MG63 (cell line): Measurements from ENCODE around the gene CLSTN1. TPM values are rescaled to one million over a fixed set of nuclear protein-coding genes. Genes with fewer than 3 reads are reported as not detected.
A peak's percentile ranks its signal among the peaks of the same experiment; 100 is the strongest.

Experiments used
- DNase-seq: peaks from one replicate; pipeline ENCODE4 v3.0.0-alpha.2; 2020
- H3K27me3 ChIP-seq: fragments of 250-450 bp; sonication (Bioruptor Pico); 2 replicates; pipeline ENCODE4 v1.5.1; 2020; ENCODE audit warnings: mild to moderate bottlenecking, moderate library complexity
- H3K36me3 ChIP-seq: fragments of 250-450 bp; sonication (Bioruptor Pico); 2 replicates; pipeline ENCODE4 v1.5.1; 2020; ENCODE audit warnings: mild to moderate bottlenecking, moderate library complexity
- H3K4me3 ChIP-seq: fragments of 250-450 bp; sonication (Bioruptor Pico); 2 replicates; pipeline ENCODE4 v1.5.1; 2020; ENCODE audit warnings: mild to moderate bottlenecking, moderate library complexity
- H3K9me3 ChIP-seq: fragments of 250-450 bp; sonication (Bioruptor Pico); 2 replicates; pipeline ENCODE4 v1.5.1; 2020; ENCODE audit warnings: mild to moderate bottlenecking, moderate library complexity
- total RNA-seq: library from RNA; depleted of rRNA; stranded (reverse); fragments of >200 nt; shearing (Covaris generic); gene quantifications from 2 replicates; pipeline ENCODE4 v1.2.3, GENCODE V29; 2014; ENCODE audit warnings: low replicate concordance

Gene CLSTN1
- total RNA-seq, 1 experiment from 2014 or later: 43.6 TPM

DNA sequence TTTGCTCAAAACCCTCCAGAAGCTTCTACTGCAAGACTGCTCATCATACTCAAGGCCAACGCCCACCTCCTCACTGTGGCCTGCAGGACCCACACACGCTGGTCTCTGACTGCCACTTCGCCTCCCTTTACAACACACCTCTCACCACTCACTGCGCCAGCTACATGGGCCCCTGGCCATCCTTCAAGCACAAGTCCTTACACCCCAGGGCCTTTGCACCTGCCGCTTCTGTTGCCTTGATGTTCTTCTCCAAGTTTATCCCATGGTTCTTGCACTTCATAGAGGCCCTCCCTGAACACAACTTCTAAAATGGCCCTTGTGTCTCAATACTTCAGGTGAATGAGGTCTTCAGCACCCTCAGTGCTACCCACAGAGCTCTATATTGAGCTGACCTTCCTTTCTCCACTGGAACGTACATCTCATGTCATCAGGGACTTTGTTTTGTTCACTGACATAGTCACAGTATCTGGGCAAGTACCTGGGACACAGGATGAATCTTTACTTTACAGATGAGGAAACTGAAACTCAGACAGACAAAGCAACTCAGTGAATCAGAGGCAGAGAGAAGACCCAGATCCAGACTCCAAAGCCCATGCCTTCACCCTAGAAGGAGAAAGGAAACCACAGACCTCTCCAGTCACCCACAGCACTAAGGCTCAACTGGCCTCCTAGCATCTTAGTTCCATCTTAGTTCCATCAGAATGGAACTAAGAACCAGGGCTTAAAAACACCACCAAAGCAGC is 34.7 kb upstream of the CLSTN1 start:
- Histone ChIP-seq H3K9me3 (peaks cover 5% of the 10 kb centered on the region; the same call in 1 of the 2 replicates), H3K36me3 (peaks cover 2% of the 10 kb centered on the region), H3K27me3 (no peaks in the 10 kb centered on the region), H3K4me3 (no peak overlapping the region)
- DNase-seq: no peak

- Histone ChIP-seq H3K9me3 (peaks cover 6% of the 10 kb centered on the region; the same call in 1 of the 2 replicates), H3K4me3 (no peak overlapping the region), H3K27me3 (no peaks in the 10 kb centered on the region), H3K36me3 (peaks cover 2% of the 10 kb centered on the region)
- no peak for DNase-seq
Observed at GRCh38 chr1:9855186-9855585, 31.4 kb upstream of the CLSTN1 start.

- Histone ChIP-seq H3K36me3 (peaks cover 2% of the 10 kb centered on the region), H3K4me3 (no peak overlapping the region), H3K27me3 (no peaks in the 10 kb centered on the region), H3K9me3 (peaks cover 6% of the 10 kb centered on the region; the same call in 1 of the 2 replicates)
- no peak for DNase-seq
Observed at GRCh38 chr1:9853249-9853595, 29.5 kb upstream of the CLSTN1 start.

DNA sequence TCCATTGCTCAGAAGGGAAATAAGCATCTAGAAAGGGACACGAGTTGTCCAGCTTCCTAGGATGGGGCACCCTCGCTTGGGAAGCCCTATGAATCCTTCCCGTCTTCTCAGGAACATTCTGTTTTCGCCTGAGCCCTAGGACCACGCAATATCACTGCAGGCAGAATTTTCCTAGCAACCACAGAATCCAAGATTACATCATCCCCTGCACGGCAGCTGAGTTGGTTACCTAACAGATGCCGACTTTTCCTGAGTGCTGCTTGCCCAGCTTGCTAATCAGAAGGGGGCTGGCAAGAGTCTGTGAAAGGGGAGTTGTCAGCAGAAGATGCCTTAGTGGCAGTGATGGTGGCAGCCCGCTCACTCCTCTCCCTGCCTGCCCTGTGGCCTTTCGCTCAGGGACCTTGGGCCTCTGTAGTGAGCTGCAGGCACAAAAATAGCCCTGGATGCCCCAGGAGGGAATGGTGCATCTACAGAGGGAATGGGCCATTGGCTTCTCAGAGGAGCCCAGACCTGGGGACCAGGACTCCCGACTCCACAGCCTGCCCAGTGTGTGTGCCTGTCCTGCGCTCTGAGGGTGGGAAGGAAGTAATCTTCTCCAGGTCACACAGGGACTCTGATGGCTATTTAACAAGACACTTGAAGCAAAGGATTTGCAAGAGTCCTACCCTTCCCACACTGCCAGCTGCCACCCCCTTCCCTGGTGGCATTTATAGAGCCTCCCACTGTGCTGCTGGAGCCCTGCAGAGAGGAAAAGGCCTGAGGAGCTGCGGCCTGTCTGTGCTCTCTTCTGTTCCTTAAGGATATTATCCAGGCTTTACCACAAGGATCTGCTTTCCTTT is 28.9 kb upstream of the CLSTN1 start:
- no peaks in the 10 kb centered on the region for H3K27me3 ChIP-seq
- no peak for DNase-seq
- peaks cover 2% of the 10 kb centered on the region for H3K36me3 ChIP-seq
- peaks cover 6% of the 10 kb centered on the region; the same call in 1 of the 2 replicates for H3K9me3 ChIP-seq
- no peak overlapping the region for H3K4me3 ChIP-seq

DNA sequence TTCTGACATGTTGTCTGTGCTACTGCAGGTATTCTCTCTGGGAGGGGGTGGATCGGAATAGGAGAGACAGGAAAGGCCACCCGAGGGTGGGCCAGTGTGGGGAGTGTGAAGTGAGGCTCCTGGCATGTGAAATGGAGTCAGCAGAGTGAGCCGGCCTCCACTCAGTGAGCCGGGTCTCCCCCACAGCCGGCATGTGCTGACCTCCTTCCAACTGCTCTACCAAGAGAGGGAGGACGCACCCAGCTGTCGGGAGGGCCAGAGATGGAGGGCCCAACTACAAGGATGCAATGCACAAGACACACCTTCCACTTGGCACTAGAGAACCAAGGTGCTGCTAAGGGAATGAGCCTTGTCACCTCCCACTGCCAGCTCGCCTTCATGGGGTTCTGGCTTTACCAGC is 28.2 kb upstream of the CLSTN1 start:
- DNase-seq: no peak
- peaks cover 6% of the 10 kb centered on the region; the same call in 1 of the 2 replicates for H3K9me3 ChIP-seq

DNA sequence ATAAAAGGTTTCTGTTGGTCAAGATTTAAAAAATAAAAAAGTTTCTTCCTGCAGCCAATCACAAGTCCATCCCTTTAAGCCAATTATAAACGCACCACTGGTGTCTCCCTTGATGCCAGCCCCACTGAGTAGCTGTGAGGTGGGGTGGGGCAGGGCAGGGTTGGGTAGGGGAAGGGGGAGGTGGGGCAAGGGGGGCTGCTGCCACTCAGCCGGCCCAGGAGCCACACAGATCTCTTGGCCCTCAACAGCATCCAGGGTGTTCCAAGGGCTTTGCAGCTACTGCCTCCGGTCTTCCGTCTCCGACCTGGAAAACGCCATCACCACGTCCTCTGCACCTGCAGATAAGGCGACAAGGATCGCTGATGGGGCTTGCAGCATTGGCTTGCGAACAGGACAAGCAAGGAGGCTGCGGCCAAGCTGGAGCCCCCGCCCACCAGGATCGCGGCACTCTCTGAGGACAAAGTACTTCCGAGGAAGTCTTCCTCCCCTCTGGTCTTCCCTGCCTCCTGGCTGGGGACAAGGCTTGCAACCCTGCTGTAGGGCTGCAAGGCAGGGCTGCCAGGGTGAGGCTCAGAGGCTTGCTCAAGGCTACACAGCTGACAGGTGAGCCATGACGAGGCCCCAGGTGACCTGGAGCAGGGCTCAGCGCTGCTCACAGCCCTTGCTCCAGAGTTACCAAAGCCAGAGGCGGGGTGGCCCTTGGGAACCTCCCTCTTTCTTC is 26.8 kb upstream of the CLSTN1 start:
- H3K27me3 ChIP-seq: no peaks in the 10 kb centered on the region
- no peak for DNase-seq
- H3K9me3 ChIP-seq: peaks cover 6% of the 10 kb centered on the region; the same call in 1 of the 2 replicates

More for the DNA sequence above, 28.2 kb upstream of the CLSTN1 start:
- Histone ChIP-seq H3K4me3 (no peak overlapping the region), H3K36me3 (peaks cover 2% of the 10 kb centered on the region), H3K27me3 (no peaks in the 10 kb centered on the region)

GRCh38 chr1:9849691-9850441 is 26.1 kb upstream of the CLSTN1 start:
- no peaks in the 10 kb centered on the region for H3K27me3 ChIP-seq
- peaks cover 2% of the 10 kb centered on the region; the same call in 1 of the 2 replicates for H3K36me3 ChIP-seq
- DNase-seq: no peak
- H3K9me3 ChIP-seq: peaks cover 6% of the 10 kb centered on the region; the same call in 1 of the 2 replicates
- no peak overlapping the region for H3K4me3 ChIP-seq

More for the DNA sequence above, 26.8 kb upstream of the CLSTN1 start:
- H3K4me3 ChIP-seq: no peak overlapping the region
- peaks cover 2% of the 10 kb centered on the region for H3K36me3 ChIP-seq

GRCh38 chr1:9848022-9848421 is 24.3 kb upstream of the CLSTN1 start:
- H3K27me3 ChIP-seq: no peaks in the 10 kb centered on the region
- H3K4me3 ChIP-seq: no peak overlapping the region
- no peaks in the 10 kb centered on the region for H3K36me3 ChIP-seq
- DNase-seq: no peak
- H3K9me3 ChIP-seq: no peaks in the 10 kb centered on the region

DNA sequence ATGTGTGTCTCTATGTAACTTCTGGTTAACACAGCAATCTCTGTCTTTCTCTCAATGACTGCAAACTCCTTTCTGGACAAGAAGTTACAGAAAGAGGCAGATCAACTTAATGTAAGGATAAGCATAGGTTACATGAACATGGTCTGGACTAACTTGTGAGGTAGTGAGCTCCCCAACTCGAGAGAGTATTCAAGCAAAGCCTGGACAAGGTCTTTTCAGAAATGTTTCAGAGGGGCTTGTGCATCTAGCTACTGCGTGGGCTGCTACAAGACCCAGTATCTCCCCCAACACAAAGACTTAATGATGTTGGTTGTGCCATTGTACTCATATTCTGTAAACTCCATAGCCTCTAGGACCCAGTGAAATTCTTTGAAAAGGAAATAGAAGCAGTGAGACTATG is 23.5 kb upstream of the CLSTN1 start:
- Histone ChIP-seq H3K9me3 (no peaks in the 10 kb centered on the region), H3K36me3 (no peaks in the 10 kb centered on the region), H3K27me3 (no peaks in the 10 kb centered on the region), H3K4me3 (no peak overlapping the region)
- no peak for DNase-seq

DNA sequence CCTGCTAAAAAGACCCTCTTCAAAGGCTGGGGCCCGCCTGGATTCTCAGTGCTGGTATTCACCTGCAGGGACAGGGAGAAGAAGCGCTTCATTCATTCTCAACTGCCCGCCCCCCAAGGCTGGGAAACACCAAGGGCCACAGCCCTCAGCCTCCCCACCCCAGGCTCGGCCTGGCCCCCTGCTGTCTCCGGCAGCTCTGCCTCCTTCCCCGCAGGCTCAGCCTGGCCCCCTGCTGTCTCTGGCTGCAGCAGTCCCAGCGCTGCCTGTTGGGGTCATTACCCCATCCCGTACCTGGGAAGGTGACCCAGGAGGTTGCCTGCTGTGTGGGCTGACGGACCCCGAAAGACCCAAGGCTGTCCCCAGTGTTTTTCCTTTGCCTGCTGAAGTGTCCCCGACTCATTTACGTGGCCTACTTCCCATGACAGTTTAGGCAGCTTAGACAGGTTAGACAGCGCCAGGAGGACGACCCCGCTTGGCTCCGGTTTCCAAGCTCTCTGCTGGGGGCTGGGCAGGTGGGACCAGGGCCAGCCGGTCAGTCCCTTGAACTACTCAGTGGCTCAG is 22.9 kb upstream of the CLSTN1 start:
- DNase-seq: no peak
- Histone ChIP-seq H3K27me3 (no peaks in the 10 kb centered on the region), H3K36me3 (no peaks in the 10 kb centered on the region), H3K4me3 (no peak overlapping the region), H3K9me3 (no peaks in the 10 kb centered on the region)

DNA sequence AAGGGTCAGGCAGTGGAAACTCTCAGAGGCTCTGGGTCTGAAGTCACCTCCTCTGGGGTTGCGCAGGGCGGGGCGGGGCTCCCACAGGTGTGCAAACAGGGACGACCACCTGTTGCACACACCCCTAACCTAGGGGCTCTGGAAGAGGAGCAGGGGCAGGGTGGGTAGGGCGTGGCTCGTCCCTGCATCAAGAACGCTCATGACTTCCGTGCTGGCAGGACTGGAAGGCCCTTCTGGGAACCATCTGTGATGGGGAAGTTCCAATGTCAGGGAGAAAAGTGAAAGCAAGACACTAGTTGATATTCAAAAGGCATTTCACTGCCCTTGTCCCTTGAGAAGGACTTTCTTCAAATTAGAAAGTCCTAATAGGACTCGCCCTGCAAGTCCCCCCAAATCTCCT is 22.1 kb upstream of the CLSTN1 start:
- no peaks in the 10 kb centered on the region for H3K27me3 ChIP-seq
- H3K4me3 ChIP-seq: no peak overlapping the region
- no peaks in the 10 kb centered on the region for H3K9me3 ChIP-seq
- H3K36me3 ChIP-seq: no peaks in the 10 kb centered on the region
- DNase-seq: no peak

DNA sequence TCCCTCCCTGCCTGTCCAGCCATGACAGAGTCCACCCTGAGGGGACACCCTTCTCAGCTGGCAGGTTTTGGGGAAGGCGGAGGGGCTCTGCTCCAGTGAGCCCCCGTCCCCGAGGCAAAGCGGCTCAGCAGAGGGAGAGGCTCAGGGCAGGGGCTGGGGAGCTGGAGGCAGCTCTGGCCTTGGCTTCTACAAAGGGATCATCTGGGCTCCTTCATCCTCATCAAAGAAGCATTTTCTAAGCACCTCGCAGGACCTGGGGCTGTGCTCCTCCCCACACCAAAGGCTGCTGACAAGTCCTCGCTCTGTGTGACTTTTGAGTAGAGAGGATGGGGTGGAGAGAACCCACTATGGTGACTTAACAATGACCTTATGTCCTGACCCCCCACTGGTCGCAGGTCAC is 21.0 kb upstream of the CLSTN1 start:
- Histone ChIP-seq H3K36me3 (no peaks in the 10 kb centered on the region), H3K9me3 (no peaks in the 10 kb centered on the region), H3K4me3 (no peak overlapping the region), H3K27me3 (no peaks in the 10 kb centered on the region)
- DNase-seq: no peak

GRCh38 chr1:9844106-9844505 is 20.3 kb upstream of the CLSTN1 start:
- H3K27me3 ChIP-seq: no peaks in the 10 kb centered on the region
- no peak overlapping the region for H3K4me3 ChIP-seq
- H3K36me3 ChIP-seq: no peaks in the 10 kb centered on the region
- no peaks in the 10 kb centered on the region for H3K9me3 ChIP-seq
- peak; percentile 36 for DNase-seq

GRCh38 chr1:9843576-9843945 is 19.8 kb upstream of the CLSTN1 start:
- H3K36me3 ChIP-seq: no peaks in the 10 kb centered on the region
- no peak overlapping the region for H3K4me3 ChIP-seq
- H3K9me3 ChIP-seq: no peaks in the 10 kb centered on the region
- H3K27me3 ChIP-seq: no peaks in the 10 kb centered on the region
- DNase-seq: no peak

GRCh38 chr1:9842781-9843575 is 19.2 kb upstream of the CLSTN1 start:
- Histone ChIP-seq H3K27me3 (no peaks in the 10 kb centered on the region), H3K4me3 (no peak overlapping the region), H3K9me3 (no peaks in the 10 kb centered on the region), H3K36me3 (no peaks in the 10 kb centered on the region)
- DNase-seq: peak; percentile 87
